H1 (cell line): ENCODE data around the gene TFE3. TPM values are rescaled to one million over a fixed set of nuclear protein-coding genes. Genes with fewer than 3 reads are reported as not detected.

ENCODE experiments used
- CTCF ChIA-PET: fragments of 300-600 bp; sonication (Branson Sonifier 250); formaldehyde crosslinking; loops from one replicate; lab custom pipeline; 2021; ENCODE audit not compliant: partially characterized antibody; lab: Charles Lee
- POLR2A ChIA-PET: fragments of 300-600 bp; sonication (Branson Sonifier 250); formaldehyde crosslinking; loops from one replicate; lab custom pipeline; 2021; ENCODE audit warnings: inconsistent platforms; ENCODE audit not compliant: partially characterized antibody; lab: Charles Lee
- DNase-seq, 2 experiments: peaks; one replicate each; pipeline versions ENCODE4 v3.0.0 to v3.0.0-alpha.2; 2010 to 2022; ENCODE audit warnings: low spot score in 2 of 2, low read depth in 1 of 2, mixed read lengths in 1 of 2
- FAIRE-seq: peaks from 2 replicates; lab custom pipeline; 2011; peaks lifted over from hg19 to GRCh38; lab: Jason Lieb, UNC
- H2AFZ ChIP-seq: 2 replicates; pipeline ENCODE4 v1.8.1; 2012; ENCODE audit warnings: low read length, inconsistent platforms
- H2AK5ac ChIP-seq: 2 replicates; pipeline ENCODE4 v1.6.1; 2013; ENCODE audit warnings: low read depth, low read length
- H2BK120ac ChIP-seq: replicated peaks from 2 replicates; pipeline ENCODE3; 2013; ENCODE audit warnings: low read depth, low read length, inconsistent platforms
- H2BK12ac ChIP-seq: 2 replicates; pipeline ENCODE4 v1.6.1; 2013; ENCODE audit warnings: low read depth, low read length
- H2BK15ac ChIP-seq: 2 replicates; pipeline ENCODE4 v1.6.1; 2013; ENCODE audit warnings: low read length
- H2BK20ac ChIP-seq: 2 replicates; pipeline ENCODE4 v1.6.1; 2013; ENCODE audit warnings: low read length
- H2BK5ac ChIP-seq: 2 replicates; pipeline ENCODE4 v1.6.1; 2013; ENCODE audit warnings: low read depth, low read length
- H3K14ac ChIP-seq: 2 replicates; pipeline ENCODE4 v1.6.1; 2013; ENCODE audit warnings: inconsistent platforms; ENCODE audit not compliant: insufficient read length
- H3K18ac ChIP-seq: 2 replicates; pipeline ENCODE4 v1.6.1; 2013; ENCODE audit warnings: low read length; ENCODE audit errors: extremely low read depth
- H3K23ac ChIP-seq: 2 replicates; pipeline ENCODE4 v1.6.1; 2013; ENCODE audit warnings: inconsistent platforms; ENCODE audit not compliant: insufficient read length
- H3K23me2 ChIP-seq: 2 replicates; pipeline ENCODE4 v1.6.1; 2013; ENCODE audit warnings: low read depth, low read length
- H3K27ac ChIP-seq: 2 replicates; pipeline ENCODE4 v1.6.1; 2011; ENCODE audit warnings: low read depth, low read length, inconsistent platforms
- H3K27me3 ChIP-seq, 4 experiments: replicated peaks in 1 of 4; 1 replicate in 1 of 4; 2 replicates in 3 of 4; pipeline versions ENCODE4 v1.6.1 to v1.8.1; 2011 to 2013; ENCODE audit warnings: low read length in 3 of 4, mild to moderate bottlenecking in 3 of 4, inconsistent platforms in 2 of 4, mixed read lengths in 2 of 4, moderate library complexity in 1 of 4; ENCODE audit not compliant: control insufficient read depth in 3 of 4, insufficient read depth in 3 of 4; ENCODE audit errors: extremely low read depth in 1 of 4
- H3K36me3 ChIP-seq, 4 experiments: 2 replicates each; pipeline versions ENCODE4 v1.6.1 to v1.8.1; 2011 to 2013; ENCODE audit warnings: mild to moderate bottlenecking in 4 of 4, low read length in 3 of 4, moderate library complexity in 2 of 4, control low read depth in 1 of 4, inconsistent platforms in 1 of 4; ENCODE audit not compliant: insufficient read depth in 4 of 4, control insufficient read depth in 2 of 4
- H3K4ac ChIP-seq: replicated peaks from 2 replicates; pipeline ENCODE3; 2013; ENCODE audit warnings: low read length, low read depth, mixed read lengths, inconsistent platforms; ENCODE audit not compliant: insufficient read length
- H3K4me1 ChIP-seq, 4 experiments: replicated peaks in 1 of 4; 1 replicate in 1 of 4; 2 replicates in 3 of 4; pipeline versions ENCODE4 v1.6.1 to v1.8.1; 2011 to 2013; ENCODE audit warnings: low read length in 3 of 4, inconsistent platforms in 2 of 4, mixed read lengths in 1 of 4; ENCODE audit not compliant: insufficient read depth in 4 of 4, control insufficient read depth in 3 of 4
- H3K4me2 ChIP-seq, 2 experiments: 2 replicates each; pipeline versions ENCODE4 v1.6.1 to v1.8.1; 2011 to 2013; ENCODE audit warnings: low read depth in 2 of 2, low read length in 2 of 2, control low read depth in 1 of 2, inconsistent platforms in 1 of 2, mild to moderate bottlenecking in 1 of 2; ENCODE audit not compliant: insufficient read depth in 1 of 2
- H3K4me3 ChIP-seq, 4 experiments: fragments of 200-600, 300-600 bp in 1 of 4; sonication (generic), shearing (Covaris generic), sonication (Bioruptor Twin) in 1 of 4; 2 replicates each; pipeline versions ENCODE4 v1.5.1 to v1.8.1; 2011 to 2016; ENCODE audit warnings: low read length in 4 of 4, low read depth in 3 of 4, control low read depth in 2 of 4, inconsistent platforms in 2 of 4, mild to moderate bottlenecking in 2 of 4, mixed read lengths in 1 of 4, moderate library complexity in 1 of 4; ENCODE audit not compliant: insufficient read depth in 2 of 4; ENCODE audit errors: extremely low read depth in 1 of 4
- H3K56ac ChIP-seq: replicated peaks from 2 replicates; pipeline ENCODE3; 2013; ENCODE audit warnings: low read depth, mild to moderate bottlenecking, mixed read lengths, low read length, inconsistent platforms; ENCODE audit not compliant: insufficient read length
- H3K79me1 ChIP-seq: 2 replicates; pipeline ENCODE4 v1.6.1; 2013; ENCODE audit warnings: low read depth, low read length, control low read depth
- H3K79me2 ChIP-seq, 2 experiments: 2 replicates each; pipeline versions ENCODE4 v1.6.1 to v1.8.1; 2012 to 2013; ENCODE audit warnings: low read length in 2 of 2, mild to moderate bottlenecking in 2 of 2, inconsistent platforms in 1 of 2; ENCODE audit not compliant: insufficient read depth in 2 of 2, control insufficient read depth in 1 of 2
- H3K9ac ChIP-seq, 4 experiments: replicated peaks in 1 of 4; 1 replicate in 1 of 4; 2 replicates in 3 of 4; pipeline versions ENCODE4 v1.6.1 to v1.8.1; 2011 to 2013; ENCODE audit warnings: low read depth in 3 of 4, low read length in 3 of 4, control low read depth in 2 of 4, mild to moderate bottlenecking in 2 of 4, moderate library complexity in 2 of 4, inconsistent platforms in 1 of 4; ENCODE audit errors: extremely low read depth in 1 of 4
- H3K9me3 ChIP-seq, 2 experiments: 2 replicates each; pipeline versions ENCODE4 v1.6.1 to v1.8.1; 2012 to 2013; ENCODE audit warnings: mild to moderate bottlenecking in 2 of 2, moderate library complexity in 2 of 2, control low read depth in 1 of 2, inconsistent platforms in 1 of 2, low read depth in 1 of 2, low read length in 1 of 2, mixed read lengths in 1 of 2; ENCODE audit not compliant: insufficient read depth in 2 of 2
- H4K20me1 ChIP-seq, 2 experiments: replicated peaks in 1 of 2; 2 replicates each; pipeline versions ENCODE3 to v1.8.1; 2011 to 2013; ENCODE audit warnings: inconsistent platforms in 2 of 2, low read length in 2 of 2, mild to moderate bottlenecking in 1 of 2; ENCODE audit not compliant: insufficient read depth in 2 of 2, control insufficient read depth in 1 of 2
- H4K5ac ChIP-seq: 2 replicates; pipeline ENCODE4 v1.6.1; 2013; ENCODE audit warnings: low read length, low read depth, mixed read lengths, inconsistent platforms; ENCODE audit not compliant: insufficient read length
- H4K8ac ChIP-seq: 2 replicates; pipeline ENCODE4 v1.8.0; 2013; ENCODE audit warnings: mild to moderate bottlenecking, moderate library complexity, low read length, inconsistent platforms; ENCODE audit not compliant: insufficient read depth; ENCODE audit errors: extremely low read depth
- H4K91ac ChIP-seq: replicated peaks from 2 replicates; pipeline ENCODE3; 2013; ENCODE audit warnings: low read length, mixed read lengths, inconsistent platforms; ENCODE audit not compliant: insufficient read length
- CBX5 ChIP-seq: fragments of 300-800, 300-1000 bp; sonication (generic); IDR thresholded peaks from 2 replicates; pipeline ENCODE4 v1.7.1; 2016; ENCODE audit warnings: antibody characterized with exemption, low read length, low read depth
- TAF7 ChIP-seq: optimal IDR thresholded peaks from 2 replicates; pipeline ENCODE3; 2011; ENCODE audit warnings: low read depth, mild to moderate bottlenecking, inconsistent platforms, low read length, moderate library complexity, borderline replicate concordance
- WGBS, 2 experiments: shearing (Covaris generic) in 1 of 2; methylation state at CpG; one replicate each; pipeline versions ENCODE4 v1.1.6 to v1.1.7; 2013 to 2015; ENCODE audit warnings: low lambda C conversion rate in 2 of 2, mixed read lengths in 2 of 2, inconsistent platforms in 1 of 2, low coverage in 1 of 2, missing lambda C conversion rate in 1 of 2; ENCODE audit not compliant: insufficient replicate concordance in 2 of 2, insufficient coverage in 1 of 2, insufficient read length in 1 of 2; ENCODE audit errors: extremely low coverage in 1 of 2, missing lambda C conversion rate in 1 of 2; 5-methylcytosine and 5-hydroxymethylcytosine counted together
- polyA plus RNA-seq, 7 experiments: library from polyadenylated mRNA; depleted of rRNA in 3 of 7; stranded (reverse) in 5 of 7; unstranded in 2 of 7; fragments of >200 nt in 5 of 7; fragments of 200-250 nt in 2 of 7; gene quantifications; 1 replicate in 5 of 7; 2 replicates in 1 of 7; 4 replicates in 1 of 7; pipeline versions ENCODE4 v1.2.1 to v1.2.3, GENCODE V29; 2011 to 2013; ENCODE audit warnings: missing spikeins in 2 of 7, mixed read lengths in 2 of 7
- total RNA-seq: library from RNA; stranded (reverse); fragmentation: NEBNext Ultra II Directional; extraction: Animal tissue kit (Norgen Biotek cat#: 25700); gene quantifications from 2 replicates; pipeline ENCODE4 v1.2.1, GENCODE V29; 2021

TFE3 gene
- total and polyA plus RNA-seq, 2 of the 8 experiments (the other 6 are each of a cell fraction or from before 2014, with no cell fraction given), result 33.7 to 52.9 TPM

DNA sequence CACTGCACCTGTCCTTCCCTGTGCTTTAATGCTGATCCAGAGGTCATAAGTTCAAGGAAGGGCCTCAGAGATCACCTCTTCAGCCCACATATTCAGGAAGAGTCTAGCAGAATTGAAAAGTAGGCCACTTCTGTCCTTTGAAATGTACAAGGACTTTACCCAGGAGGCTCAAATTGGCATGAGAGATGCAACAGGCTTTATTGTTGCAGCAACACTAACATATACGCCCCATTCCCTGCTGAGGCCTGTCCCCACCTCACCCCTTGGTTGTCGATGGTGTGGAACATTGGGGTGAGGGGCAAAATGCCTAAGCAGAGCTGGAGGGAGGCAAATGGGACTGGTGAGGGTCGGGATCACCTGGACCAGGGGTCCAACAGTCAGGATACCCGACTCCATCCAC is 27.8 kb upstream of the TFE3 start:
- Histone ChIP-seq H4K5ac (no peak overlapping the region), H3K14ac (no peak overlapping the region), H2BK15ac (no peak overlapping the region), H3K27me3 (no peaks in the 10 kb centered on the region), H2AFZ (no peak overlapping the region), H3K23me2 (no peaks in the 10 kb centered on the region), H3K9ac (no peak overlapping the region; a peak in 1 of 7 replicates), H2AK5ac (no peak overlapping the region), H3K36me3 (no peaks in the 10 kb centered on the region; a peak in 2 of 8 replicates), H3K18ac (no peak overlapping the region), H3K4me1 (peaks cover 0 to 7% (median 4%) of the 10 kb centered on the region in 4 experiments; a peak in 5 of 7 replicates), H4K20me1 (no peaks in the 10 kb centered on the region), H3K4ac (no peak overlapping the region), H3K79me2 (no peaks in the 10 kb centered on the region), H4K8ac (no peak overlapping the region), H2BK20ac (no peak overlapping the region), H3K4me2 (no peak overlapping the region), H3K79me1 (no peaks in the 10 kb centered on the region), H2BK120ac (no peak overlapping the region), H2BK12ac (no peak overlapping the region), H3K56ac (no peak overlapping the region), H3K27ac (no peak overlapping the region), H3K23ac (no peak overlapping the region), H2BK5ac (no peak overlapping the region), H3K4me3 (no peak overlapping the region), H3K9me3 (no peaks in the 10 kb centered on the region), H4K91ac (no peak overlapping the region)
- ChIA-PET CTCF (no interaction called here), POLR2A (interaction anchor here (1.1 to 1.5 kb wide), 2 partner anchors 10 to 220 kb away, joined by 3 to 6 read pairs; no protein-coding TSS in a partner anchor)
- DNase-seq (no peak), FAIRE-seq (no peak)
- TF ChIP-seq CBX5, result no peak
- TF ChIP-seq TAF7, result no peak
- 84% methylated on average over 4 of the region's 4 CpGs; no CpG with 5 or more reads in 1 of the 2 experiments for WGBS, 2 experiments
